PC-3 (cell line): ENCODE data around the gene TAAR2.

Experiments
- EZH2 ChIP-seq: fragments of 300-600 bp; sonication (generic); IDR thresholded peaks from one replicate; pipeline ENCODE4 v1.6.1; 2017; ENCODE audit warnings: antibody characterized with exemption, mild to moderate bottlenecking, low read length; ENCODE audit not compliant: unreplicated experiment
- EZH2phosphoT487 ChIP-seq: fragments of 300-600 bp; sonication (generic); IDR thresholded peaks from 2 replicates; pipeline ENCODE4 v1.6.1; 2018; ENCODE audit warnings: mild to moderate bottlenecking, antibody characterized with exemption, low read length, borderline replicate concordance
- TF ChIP-seq, protein P1 (sequence below): fragments of 300-600 bp; sonication (generic); conservative IDR thresholded peaks from 2 replicates; pipeline ENCODE4 v1.5.1; 2017; ENCODE audit warnings: antibody characterized with exemption, low read depth, mild to moderate bottlenecking, low read length

GRCh38 chr6:132623106-132623845 is 799 bp downstream of the TAAR2 start:
- TF ChIP-seq, protein P1, sequence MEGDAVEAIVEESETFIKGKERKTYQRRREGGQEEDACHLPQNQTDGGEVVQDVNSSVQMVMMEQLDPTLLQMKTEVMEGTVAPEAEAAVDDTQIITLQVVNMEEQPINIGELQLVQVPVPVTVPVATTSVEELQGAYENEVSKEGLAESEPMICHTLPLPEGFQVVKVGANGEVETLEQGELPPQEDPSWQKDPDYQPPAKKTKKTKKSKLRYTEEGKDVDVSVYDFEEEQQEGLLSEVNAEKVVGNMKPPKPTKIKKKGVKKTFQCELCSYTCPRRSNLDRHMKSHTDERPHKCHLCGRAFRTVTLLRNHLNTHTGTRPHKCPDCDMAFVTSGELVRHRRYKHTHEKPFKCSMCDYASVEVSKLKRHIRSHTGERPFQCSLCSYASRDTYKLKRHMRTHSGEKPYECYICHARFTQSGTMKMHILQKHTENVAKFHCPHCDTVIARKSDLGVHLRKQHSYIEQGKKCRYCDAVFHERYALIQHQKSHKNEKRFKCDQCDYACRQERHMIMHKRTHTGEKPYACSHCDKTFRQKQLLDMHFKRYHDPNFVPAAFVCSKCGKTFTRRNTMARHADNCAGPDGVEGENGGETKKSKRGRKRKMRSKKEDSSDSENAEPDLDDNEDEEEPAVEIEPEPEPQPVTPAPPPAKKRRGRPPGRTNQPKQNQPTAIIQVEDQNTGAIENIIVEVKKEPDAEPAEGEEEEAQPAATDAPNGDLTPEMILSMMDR: no peak
- TF ChIP-seq EZH2phosphoT487 (no peak), EZH2 (no peak)
